ENCODE results near the gene FAM193A.

DNA sequence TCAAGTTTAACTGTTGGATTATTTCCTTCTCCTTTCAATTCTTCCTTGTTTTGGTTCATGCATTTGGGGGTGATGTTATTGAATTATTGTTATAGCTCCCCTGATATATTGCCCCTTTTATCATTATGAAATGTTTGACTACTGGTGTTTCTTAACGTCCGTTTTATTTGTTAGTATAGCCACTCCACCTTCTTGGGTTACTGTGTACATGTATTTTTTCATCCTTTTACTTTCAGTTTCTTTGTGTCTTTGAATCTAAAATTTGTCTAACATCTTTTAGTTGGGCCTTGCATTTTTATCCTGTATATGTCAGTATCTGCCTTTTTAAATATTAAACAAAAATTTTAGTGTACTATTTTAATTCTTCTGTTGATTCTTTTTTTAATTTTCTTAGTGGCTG lies 131.0 kb downstream of the FAM193A start:
- TF ChIP-seq, protein P1, sequence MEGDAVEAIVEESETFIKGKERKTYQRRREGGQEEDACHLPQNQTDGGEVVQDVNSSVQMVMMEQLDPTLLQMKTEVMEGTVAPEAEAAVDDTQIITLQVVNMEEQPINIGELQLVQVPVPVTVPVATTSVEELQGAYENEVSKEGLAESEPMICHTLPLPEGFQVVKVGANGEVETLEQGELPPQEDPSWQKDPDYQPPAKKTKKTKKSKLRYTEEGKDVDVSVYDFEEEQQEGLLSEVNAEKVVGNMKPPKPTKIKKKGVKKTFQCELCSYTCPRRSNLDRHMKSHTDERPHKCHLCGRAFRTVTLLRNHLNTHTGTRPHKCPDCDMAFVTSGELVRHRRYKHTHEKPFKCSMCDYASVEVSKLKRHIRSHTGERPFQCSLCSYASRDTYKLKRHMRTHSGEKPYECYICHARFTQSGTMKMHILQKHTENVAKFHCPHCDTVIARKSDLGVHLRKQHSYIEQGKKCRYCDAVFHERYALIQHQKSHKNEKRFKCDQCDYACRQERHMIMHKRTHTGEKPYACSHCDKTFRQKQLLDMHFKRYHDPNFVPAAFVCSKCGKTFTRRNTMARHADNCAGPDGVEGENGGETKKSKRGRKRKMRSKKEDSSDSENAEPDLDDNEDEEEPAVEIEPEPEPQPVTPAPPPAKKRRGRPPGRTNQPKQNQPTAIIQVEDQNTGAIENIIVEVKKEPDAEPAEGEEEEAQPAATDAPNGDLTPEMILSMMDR (conservative IDR thresholded peaks at IDR 0.05; ENCODE audit: low read depth in 2 of 2) = no peak
- TF ChIP-seq EZH2 (IDR thresholded peaks at IDR 0.05; ENCODE audit: low read depth, unreplicated experiment) = no peak
- TF ChIP-seq CREB1 (CRISPR knock-in tag; IDR thresholded peaks at IDR 0.05; ENCODE audit: low read depth) = no peak
